Tibial artery (tissue), 4 donors: ENCODE measurements around the gene SLIT3.

Experiments used
- DNase-seq, 2 donors: peaks; one replicate each; pipeline ENCODE4 v3.0.0-alpha.2; 2019
- H3K27ac ChIP-seq, 2 donors: fragments of 200-600 bp; sonication (generic) in 1 of 2; 1 replicate in 1 of 2; 2 replicates in 1 of 2; pipeline ENCODE4 v1.5.1; 2018 to 2019; ENCODE audit warnings: mild to moderate bottlenecking in 1 of 2
- H3K27me3 ChIP-seq, 2 donors: fragments of 200-600 bp; sonication (generic) in 1 of 2; one replicate each; pipeline versions ENCODE4 v1.5.1 to v1.6.0; 2016 to 2019
- H3K36me3 ChIP-seq, 3 donors: fragments of 200-600 bp; sonication (generic) in 2 of 3; one replicate each; pipeline ENCODE4 v1.5.1; 2016 to 2019; ENCODE audit warnings: mild to moderate bottlenecking in 2 of 3
- H3K4me1 ChIP-seq, 4 donors: fragments of 200-600 bp; sonication (generic) in 2 of 4; 1 replicate in 3 of 4; 2 replicates in 1 of 4; pipeline ENCODE4 v1.5.1; 2016 to 2019
- H3K4me3 ChIP-seq, 2 donors: fragments of 200-600 bp; sonication (generic) in 1 of 2; 1 replicate in 1 of 2; 2 replicates in 1 of 2; pipeline ENCODE4 v1.5.1; 2018 to 2019; ENCODE audit warnings: mild to moderate bottlenecking in 2 of 2
- H3K9me3 ChIP-seq, 3 donors: fragments of 200-600 bp; sonication (generic) in 1 of 3; one replicate each; pipeline ENCODE4 v1.5.1; 2016 to 2019
- intact Hi-C: fragments of 100-400 bp; cut with DNase I; formaldehyde crosslinking; loops from one replicate; pipeline ENCODE4 v1.15.0; 2023; ENCODE audit warnings: low total_unique reads
- TF ChIP-seq, protein P1 (sequence below), 2 experiments: fragments of 200-600 bp in 1 of 2; fragments of 450-650 bp in 1 of 2; IDR thresholded peaks; one replicate each; pipeline ENCODE4 v1.5.1; 2017 to 2019; ENCODE audit warnings: antibody characterized with exemption in 2 of 2, mild to moderate bottlenecking in 1 of 2, moderate library complexity in 1 of 2

Gene SLIT3

DNA sequence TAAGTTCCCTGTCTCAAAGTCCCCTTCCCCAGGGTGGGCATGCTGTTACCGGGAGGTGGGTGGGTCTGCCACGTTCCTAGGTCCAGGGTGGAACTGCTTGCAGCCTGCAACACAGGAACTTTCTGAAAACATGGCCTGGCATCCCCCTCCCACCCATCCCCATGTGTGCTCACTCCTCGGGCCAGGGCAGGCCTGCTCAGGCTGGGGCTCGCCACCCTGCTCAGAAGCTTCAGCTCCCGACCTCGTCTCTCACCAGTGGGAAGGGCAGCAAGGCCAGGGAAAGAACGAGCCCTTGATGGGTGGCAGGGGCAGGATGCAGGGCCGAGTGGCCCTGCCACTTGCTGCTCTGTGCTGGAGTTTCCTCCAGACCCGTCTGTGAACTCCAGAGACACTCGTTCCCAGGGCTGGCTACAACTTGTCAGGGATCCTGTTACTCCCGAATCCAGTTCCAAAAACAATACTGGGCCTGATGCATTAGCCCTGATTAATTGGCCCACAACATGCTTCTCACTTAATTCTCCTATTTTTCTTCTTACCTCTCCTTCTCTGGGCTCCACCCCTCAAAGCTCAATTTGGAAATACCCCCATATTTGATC, 197.3 kb downstream of the SLIT3 start:
- peaks cover 0 to 60% (median 43%) of the 10 kb centered on the region in 4 donors for H3K4me1 ChIP-seq
- H3K27me3 ChIP-seq = no peaks in the 10 kb centered on the region
- TF ChIP-seq, protein P1, sequence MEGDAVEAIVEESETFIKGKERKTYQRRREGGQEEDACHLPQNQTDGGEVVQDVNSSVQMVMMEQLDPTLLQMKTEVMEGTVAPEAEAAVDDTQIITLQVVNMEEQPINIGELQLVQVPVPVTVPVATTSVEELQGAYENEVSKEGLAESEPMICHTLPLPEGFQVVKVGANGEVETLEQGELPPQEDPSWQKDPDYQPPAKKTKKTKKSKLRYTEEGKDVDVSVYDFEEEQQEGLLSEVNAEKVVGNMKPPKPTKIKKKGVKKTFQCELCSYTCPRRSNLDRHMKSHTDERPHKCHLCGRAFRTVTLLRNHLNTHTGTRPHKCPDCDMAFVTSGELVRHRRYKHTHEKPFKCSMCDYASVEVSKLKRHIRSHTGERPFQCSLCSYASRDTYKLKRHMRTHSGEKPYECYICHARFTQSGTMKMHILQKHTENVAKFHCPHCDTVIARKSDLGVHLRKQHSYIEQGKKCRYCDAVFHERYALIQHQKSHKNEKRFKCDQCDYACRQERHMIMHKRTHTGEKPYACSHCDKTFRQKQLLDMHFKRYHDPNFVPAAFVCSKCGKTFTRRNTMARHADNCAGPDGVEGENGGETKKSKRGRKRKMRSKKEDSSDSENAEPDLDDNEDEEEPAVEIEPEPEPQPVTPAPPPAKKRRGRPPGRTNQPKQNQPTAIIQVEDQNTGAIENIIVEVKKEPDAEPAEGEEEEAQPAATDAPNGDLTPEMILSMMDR (IDR thresholded peaks at IDR 0.05) = no peak
- H3K4me3 ChIP-seq = no peak overlapping the region
- no peaks in the 10 kb centered on the region for H3K36me3 ChIP-seq
- intact Hi-C loops = no loop called here
- peak overlapping the region; percentile 25 to 30 for H3K27ac ChIP-seq
- H3K9me3 ChIP-seq = no peaks in the 10 kb centered on the region
- no peak for DNase-seq

DNA sequence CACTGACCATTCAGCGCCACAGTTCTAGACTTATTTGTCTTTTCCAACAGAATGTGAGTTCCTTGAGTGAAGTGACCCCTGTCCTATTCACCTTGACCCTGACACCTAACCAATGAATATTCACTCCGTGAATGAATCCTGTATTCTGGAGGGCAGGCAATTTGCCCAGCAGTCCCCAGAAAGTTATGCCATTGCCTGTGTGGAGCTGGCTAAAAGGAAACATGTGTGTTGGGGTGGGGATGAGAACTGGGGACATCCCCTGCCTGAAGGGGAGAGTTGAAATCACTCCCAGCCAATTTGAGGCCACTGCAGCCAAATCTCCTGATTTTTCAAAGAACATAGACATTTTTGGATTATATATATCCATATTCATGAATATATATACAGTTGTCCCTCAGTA, 199.0 kb downstream of the SLIT3 start:
- H3K27ac ChIP-seq = no peak overlapping the region
- TF ChIP-seq, protein P1 (IDR thresholded peaks at IDR 0.05) = no peak
- H3K4me1 ChIP-seq = peaks cover 0 to 62% (median 46%) of the 10 kb centered on the region in 4 donors
- H3K4me3 ChIP-seq = no peak overlapping the region
- H3K9me3 ChIP-seq = no peaks in the 10 kb centered on the region
- intact Hi-C loops = no loop called here
- no peaks in the 10 kb centered on the region for H3K36me3 ChIP-seq
- DNase-seq = no peak
- no peaks in the 10 kb centered on the region for H3K27me3 ChIP-seq

DNA sequence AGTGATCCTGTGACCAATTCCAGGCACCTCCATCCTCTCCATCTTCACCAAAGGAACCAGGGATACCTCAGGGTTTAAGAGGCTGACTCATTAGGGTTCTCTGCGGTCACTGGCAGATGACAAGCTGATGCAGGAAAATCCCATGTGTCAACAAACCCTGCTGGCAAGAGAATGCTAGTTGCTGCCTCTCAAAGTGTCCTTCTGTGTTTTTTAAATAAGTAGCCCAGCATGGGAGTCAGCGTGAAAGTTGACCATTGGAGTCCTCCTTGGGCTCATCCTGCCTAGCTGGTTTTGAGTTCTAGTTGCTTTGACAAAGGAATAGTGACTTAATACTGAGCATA, 200.2 kb downstream of the SLIT3 start:
- H3K9me3 ChIP-seq = no peaks in the 10 kb centered on the region
- H3K27me3 ChIP-seq = no peaks in the 10 kb centered on the region
- H3K27ac ChIP-seq = peak overlapping the region; percentile 59 to 69
- no peak for DNase-seq
- H3K36me3 ChIP-seq = no peaks in the 10 kb centered on the region
- TF ChIP-seq, protein P1 (IDR thresholded peaks at IDR 0.05) = no peak
- no peak overlapping the region for H3K4me3 ChIP-seq
- peaks cover 0 to 66% (median 45%) of the 10 kb centered on the region in 4 donors for H3K4me1 ChIP-seq
- intact Hi-C loops = no loop called here

DNA sequence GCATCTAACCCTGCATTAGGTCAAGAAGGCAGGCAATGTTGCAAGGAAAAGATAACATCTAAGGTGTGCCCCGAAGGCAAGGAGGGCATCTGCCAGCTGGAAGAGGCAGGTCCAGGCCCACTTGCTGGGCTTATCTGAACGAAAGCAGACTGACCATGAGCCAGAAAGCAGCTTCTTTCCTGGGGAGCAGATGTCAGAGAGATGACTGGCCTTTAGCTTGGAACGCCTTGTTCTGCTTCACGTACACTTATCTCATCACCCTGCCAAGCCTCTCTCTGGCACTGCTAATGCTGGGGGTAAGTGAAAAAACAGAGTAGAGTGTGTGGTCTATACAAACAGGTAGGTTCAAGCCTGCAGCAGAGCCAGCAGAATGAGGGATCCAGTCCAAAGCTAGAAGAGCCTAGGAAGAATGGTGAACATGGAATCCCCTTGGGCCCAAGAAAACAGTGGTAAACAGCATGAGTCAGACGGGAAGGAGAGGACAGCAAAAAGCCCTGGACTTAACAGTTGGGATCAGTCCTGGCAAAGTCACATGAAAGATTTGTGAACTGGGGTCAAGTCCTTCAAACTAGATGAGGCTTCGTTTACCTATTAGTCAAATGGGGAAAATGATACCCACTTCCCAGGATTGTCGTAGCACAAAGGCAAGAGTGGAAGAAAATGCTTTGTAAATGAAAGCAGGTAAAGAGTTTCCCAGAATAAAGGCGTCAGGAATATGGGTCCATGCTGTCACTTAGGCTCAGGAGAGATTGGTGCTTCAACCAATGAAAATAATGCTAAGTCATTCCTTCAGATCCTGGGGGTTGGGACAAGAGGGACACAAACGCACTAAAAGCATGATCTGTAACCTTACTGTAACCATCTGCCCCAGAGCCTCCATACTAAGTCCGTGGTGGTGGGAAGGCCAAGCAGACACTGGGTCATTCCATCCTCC, 200.9 kb downstream of the SLIT3 start:
- no peaks in the 10 kb centered on the region for H3K9me3 ChIP-seq
- intact Hi-C loops = no loop called here
- peak overlapping the region; percentile 59 to 69 for H3K27ac ChIP-seq
- TF ChIP-seq, protein P1 (IDR thresholded peaks at IDR 0.05) = no peak
- peak in 1 of 2 donors; percentile 54 for DNase-seq
- no peak overlapping the region for H3K4me3 ChIP-seq
- no peaks in the 10 kb centered on the region for H3K36me3 ChIP-seq
- H3K27me3 ChIP-seq = no peaks in the 10 kb centered on the region
- H3K4me1 ChIP-seq = peaks cover 0 to 72% (median 46%) of the 10 kb centered on the region in 4 donors

DNA sequence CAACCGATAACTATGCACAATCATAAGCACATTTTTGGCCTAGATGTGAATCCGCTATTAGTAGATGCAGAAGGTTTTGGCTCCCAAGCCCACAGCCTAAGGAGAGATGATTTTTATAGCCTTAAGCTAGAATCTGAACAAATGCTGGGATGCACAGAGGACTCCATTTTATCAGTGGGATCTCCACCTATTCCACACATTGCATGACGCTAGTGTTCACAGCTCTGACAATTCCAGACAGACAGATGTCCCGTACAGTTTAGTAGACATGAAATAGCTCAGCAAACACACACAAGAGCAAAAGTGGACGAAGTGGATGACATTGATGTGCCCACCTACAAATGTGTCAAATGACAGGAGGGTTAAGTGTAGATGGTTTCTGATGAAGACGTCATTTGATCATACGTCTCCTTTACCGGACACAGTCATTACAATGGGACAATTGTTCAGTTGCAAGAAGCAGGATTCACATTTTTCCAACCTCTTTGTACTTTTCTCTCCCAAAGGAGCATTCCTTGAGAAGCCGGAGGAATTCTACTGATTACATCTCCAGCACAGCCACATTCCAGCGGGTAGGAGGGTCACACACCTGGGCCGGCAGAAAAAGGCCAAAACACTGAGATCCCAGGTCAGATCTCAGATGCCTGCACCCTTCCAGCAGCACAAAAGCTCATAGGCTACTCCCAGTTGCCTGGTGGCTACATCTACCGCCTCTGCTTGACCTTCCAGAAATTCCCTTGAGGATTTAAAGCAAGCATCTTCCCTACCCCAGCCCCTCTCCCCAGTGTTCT, 202.4 kb downstream of the SLIT3 start:
- Histone ChIP-seq H3K9me3 (no peaks in the 10 kb centered on the region), H3K27me3 (no peaks in the 10 kb centered on the region), H3K36me3 (no peaks in the 10 kb centered on the region), H3K4me3 (no peak overlapping the region), H3K27ac (peak overlapping the region; percentile 59 to 69), H3K4me1 (peaks cover 0 to 71% (median 40%) of the 10 kb centered on the region in 4 donors)
- TF ChIP-seq, protein P1 (IDR thresholded peaks at IDR 0.05) = no peak
- intact Hi-C loops = no loop called here
- DNase-seq = no peak
